Activated CD8-positive, alpha-beta T cell treated with anti-CD3 and anti-CD28 coated beads for 36 hours (primary cell): ENCODE data around the gene STAG1. TPM values are rescaled to one million over a fixed set of nuclear protein-coding genes. Genes with fewer than 3 reads are reported as not detected.
"Not testable (repeated sequence)": the region's sequence is repeated elsewhere in the genome, so short reads cannot be mapped to it uniquely, and the experiment has no call there.

ENCODE experiments used
- ATAC-seq: fragments of 200-7000 bp; cut with Tn5 transposase; one replicate; pipeline ENCODE4 v1.10.0; 2021; ENCODE audit warnings: mild to moderate bottlenecking, moderate library complexity
- CTCF ChIA-PET: fragments of 350-600 bp; sonication (Branson Sonifier 250); formaldehyde crosslinking; loops from one replicate; lab custom pipeline; 2021; ENCODE audit warnings: antibody characterized with exemption; lab: Charles Lee
- POLR2A ChIA-PET: fragments of 350-600 bp; sonication (Branson Sonifier 250); formaldehyde crosslinking; loops from one replicate; lab custom pipeline; 2021; ENCODE audit warnings: antibody characterized with exemption; lab: Charles Lee
- DNase-seq: peaks from one replicate; pipeline ENCODE4 v3.0.0-alpha.2; 2020
- H3K27ac Mint-ChIP-seq: one replicate; pipeline ENCODE4 v1.8.0; 2021; ENCODE audit warnings: mild to moderate bottlenecking, mixed read lengths
- H3K27me3 Mint-ChIP-seq: one replicate; pipeline ENCODE4 v1.8.0; 2021; ENCODE audit warnings: mixed read lengths
- H3K36me3 Mint-ChIP-seq: one replicate; pipeline ENCODE4 v1.8.0; 2021; ENCODE audit warnings: low read depth, mixed read lengths
- H3K4me1 Mint-ChIP-seq: one replicate; pipeline ENCODE4 v1.8.0; 2021; ENCODE audit warnings: low read depth, mixed read lengths
- H3K4me3 Mint-ChIP-seq: one replicate; pipeline ENCODE4 v1.8.0; 2021; ENCODE audit warnings: mild to moderate bottlenecking, moderate library complexity, mixed read lengths
- H3K9me3 Mint-ChIP-seq: one replicate; pipeline ENCODE4 v1.8.0; 2021; ENCODE audit warnings: mixed read lengths
- intact Hi-C: fragments of 100-400 bp; cut with micrococcal nuclease; formaldehyde crosslinking; loops from one replicate; pipeline ENCODE4 v1.10.0; 2022
- total RNA-seq, 2 experiments: library from RNA; stranded (reverse); gene quantifications; one replicate each; pipeline ENCODE4 v1.2.3, GENCODE V29; 2021
- TF ChIP-seq, protein P1 (sequence below): fragments of 200-600 bp; IDR thresholded peaks from one replicate; pipeline ENCODE4 v1.8.0; 2022; ENCODE audit warnings: antibody characterized with exemption, mild to moderate bottlenecking

The STAG1 gene
- total RNA-seq, 2 experiments from 2014 or later, result 32.5 to 32.8 TPM

DNA sequence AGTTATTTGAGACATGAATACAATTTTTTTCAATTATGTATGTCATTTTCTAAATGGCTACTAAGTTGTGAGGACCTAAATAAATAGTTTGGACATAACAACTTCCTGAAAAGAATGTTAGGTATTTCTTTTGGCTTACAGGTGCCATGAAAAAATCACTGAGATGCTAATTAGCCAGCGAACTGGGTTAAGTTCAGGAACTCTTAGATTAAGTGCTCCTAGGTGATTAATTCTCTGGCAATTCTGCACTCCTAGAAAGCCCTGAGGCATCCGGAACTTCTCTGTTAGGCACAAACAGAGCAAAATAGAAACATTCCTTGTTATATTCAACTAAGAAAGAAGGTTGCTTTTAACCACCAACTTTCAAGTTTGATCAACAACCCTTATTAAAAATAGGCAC is 192.3 kb downstream of the STAG1 start:
- intact Hi-C loops, result no loop called here
- no peak overlapping the region for H3K4me3 Mint-ChIP-seq
- H3K27me3 Mint-ChIP-seq, result no peaks in the 10 kb centered on the region
- ChIA-PET POLR2A (no interaction called here), CTCF (interaction anchor here (1.1 kb wide), 1 partner anchor 12 kb away, joined by 3 read pairs; no protein-coding TSS in a partner anchor)
- H3K27ac Mint-ChIP-seq, result no peak overlapping the region
- peaks cover 8% of the 10 kb centered on the region for H3K36me3 Mint-ChIP-seq
- no peak for DNase-seq
- TF ChIP-seq, protein P1, sequence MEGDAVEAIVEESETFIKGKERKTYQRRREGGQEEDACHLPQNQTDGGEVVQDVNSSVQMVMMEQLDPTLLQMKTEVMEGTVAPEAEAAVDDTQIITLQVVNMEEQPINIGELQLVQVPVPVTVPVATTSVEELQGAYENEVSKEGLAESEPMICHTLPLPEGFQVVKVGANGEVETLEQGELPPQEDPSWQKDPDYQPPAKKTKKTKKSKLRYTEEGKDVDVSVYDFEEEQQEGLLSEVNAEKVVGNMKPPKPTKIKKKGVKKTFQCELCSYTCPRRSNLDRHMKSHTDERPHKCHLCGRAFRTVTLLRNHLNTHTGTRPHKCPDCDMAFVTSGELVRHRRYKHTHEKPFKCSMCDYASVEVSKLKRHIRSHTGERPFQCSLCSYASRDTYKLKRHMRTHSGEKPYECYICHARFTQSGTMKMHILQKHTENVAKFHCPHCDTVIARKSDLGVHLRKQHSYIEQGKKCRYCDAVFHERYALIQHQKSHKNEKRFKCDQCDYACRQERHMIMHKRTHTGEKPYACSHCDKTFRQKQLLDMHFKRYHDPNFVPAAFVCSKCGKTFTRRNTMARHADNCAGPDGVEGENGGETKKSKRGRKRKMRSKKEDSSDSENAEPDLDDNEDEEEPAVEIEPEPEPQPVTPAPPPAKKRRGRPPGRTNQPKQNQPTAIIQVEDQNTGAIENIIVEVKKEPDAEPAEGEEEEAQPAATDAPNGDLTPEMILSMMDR, result no peak
- no peaks in the 10 kb centered on the region for H3K9me3 Mint-ChIP-seq
- ATAC-seq, result no peak
- peaks cover 2% of the 10 kb centered on the region for H3K4me1 Mint-ChIP-seq

DNA sequence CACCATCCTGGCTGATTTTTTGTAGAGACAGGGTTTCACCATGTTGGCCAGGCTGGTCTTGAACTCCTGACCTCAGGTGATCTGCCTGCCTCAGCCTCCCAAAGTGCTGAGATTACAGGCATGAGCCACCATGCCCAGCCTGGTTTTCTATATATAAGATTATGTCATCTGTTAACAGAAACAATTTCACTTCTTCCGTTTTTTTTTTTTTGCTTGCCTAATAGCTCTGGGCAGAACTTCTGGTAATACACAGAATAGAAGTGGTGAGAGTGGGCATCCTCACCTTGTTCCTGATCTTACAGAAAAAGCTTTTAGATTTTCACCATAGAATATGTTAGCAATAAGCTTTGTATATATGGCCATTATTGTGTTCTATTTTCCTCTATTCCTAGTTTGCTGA is 202.7 kb downstream of the STAG1 start:
- H3K9me3 Mint-ChIP-seq, H3K4me3 Mint-ChIP-seq, DNase-seq, POLR2A ChIA-PET, intact Hi-C loops, CTCF ChIA-PET, ATAC-seq, H3K27me3 Mint-ChIP-seq, H3K27ac Mint-ChIP-seq: not testable (repeated sequence)
- Mint-ChIP-seq H3K4me1 (peaks cover 12% of the 10 kb centered on the region), H3K36me3 (peaks cover 17% of the 10 kb centered on the region)

DNA sequence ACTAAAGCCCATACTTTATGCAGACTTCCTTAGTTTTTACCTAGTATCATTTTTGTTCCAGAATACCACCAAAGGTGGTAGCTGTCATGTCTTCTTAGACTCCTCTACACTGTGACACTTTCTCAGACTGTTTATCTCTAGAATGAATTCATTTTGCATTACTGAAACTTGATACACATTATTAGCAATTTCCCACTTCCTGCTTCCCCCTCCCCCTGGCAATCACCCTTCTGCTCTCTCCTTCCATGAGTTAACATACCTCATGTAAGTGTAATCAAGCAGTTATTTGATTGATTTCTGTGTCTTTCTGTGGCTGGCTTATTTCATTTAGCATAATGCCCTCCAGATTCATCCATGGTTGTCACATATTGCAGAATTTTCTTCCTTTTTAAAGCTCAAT is 204.9 kb downstream of the STAG1 start:
- H3K4me1 Mint-ChIP-seq, result peaks cover 17% of the 10 kb centered on the region
- TF ChIP-seq, protein P1, result no peak
- peaks cover 14% of the 10 kb centered on the region for H3K36me3 Mint-ChIP-seq
- DNase-seq (no peak), ATAC-seq (no peak)
- ChIA-PET CTCF (interaction anchor here (0.9 to 1.7 kb wide), 2 partner anchors 13 to 205 kb away, joined by 3 to 9 read pairs; partner anchors contain the start of gene STAG1), POLR2A (no interaction called here)
- no peak overlapping the region for H3K4me3 Mint-ChIP-seq
- H3K27me3 Mint-ChIP-seq, result no peaks in the 10 kb centered on the region
- intact Hi-C loops, result no loop called here
- peak overlapping the region; percentile 12 for H3K27ac Mint-ChIP-seq
- no peaks in the 10 kb centered on the region for H3K9me3 Mint-ChIP-seq

DNA sequence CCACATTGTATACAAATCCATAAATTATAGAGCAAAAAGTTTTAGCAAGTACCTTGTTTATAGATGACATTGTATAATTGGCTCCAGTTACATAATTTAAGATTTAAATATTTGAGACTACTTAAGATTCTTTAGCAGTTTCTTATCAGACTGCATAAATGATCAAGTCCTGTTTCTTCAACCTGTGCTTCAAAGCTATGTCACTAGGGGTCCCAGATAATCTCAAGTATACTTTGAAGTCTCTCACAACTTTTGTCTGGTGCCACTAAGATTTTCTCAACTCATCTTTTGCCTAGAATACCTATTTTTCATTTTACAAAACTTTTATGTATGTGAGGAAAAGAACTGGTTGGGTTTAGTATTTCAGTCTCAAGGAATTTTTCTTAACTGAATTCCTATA is 205.5 kb downstream of the STAG1 start:
- intact Hi-C loops, result no loop called here
- Mint-ChIP-seq H3K9me3 (no peaks in the 10 kb centered on the region), H3K36me3 (peaks cover 14% of the 10 kb centered on the region), H3K27ac (no peak overlapping the region), H3K4me3 (no peak overlapping the region), H3K27me3 (no peaks in the 10 kb centered on the region), H3K4me1 (peaks cover 17% of the 10 kb centered on the region)
- CTCF ChIA-PET, result interaction anchor here (1.0 to 1.6 kb wide), 2 partner anchors 54 to 206 kb away, joined by 3 to 4 read pairs; no protein-coding TSS in a partner anchor
- ATAC-seq (no peak), DNase-seq (no peak)
- TF ChIP-seq, protein P1, result peak; percentile 15
- POLR2A ChIA-PET, result no interaction called here

DNA sequence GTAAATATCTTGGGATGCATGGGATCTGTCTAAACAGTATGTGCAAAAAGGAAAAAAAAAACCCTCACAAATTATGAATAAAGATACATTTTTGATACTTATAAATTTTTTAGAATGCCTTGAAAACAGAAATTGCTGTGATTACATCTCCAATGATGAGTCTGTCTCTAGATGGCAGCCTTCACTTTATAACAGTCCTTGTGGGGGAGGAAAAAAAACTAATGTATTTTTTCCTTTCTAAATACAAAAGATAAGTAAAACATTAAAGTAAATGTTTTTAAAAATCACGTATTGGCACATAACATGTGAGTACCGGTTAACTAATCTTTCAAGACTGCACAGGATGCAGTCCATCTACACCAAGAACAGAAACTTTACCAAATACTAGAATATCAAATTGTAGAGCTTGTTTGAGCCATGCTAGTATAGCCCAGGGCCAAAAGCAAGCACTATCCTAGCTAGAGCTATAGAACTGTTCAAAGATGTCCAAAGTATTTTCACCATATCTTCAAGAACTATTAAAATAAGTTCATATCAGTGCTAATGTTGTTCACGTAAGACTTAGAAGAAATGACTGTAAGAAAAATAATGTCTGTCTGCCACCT is 206.4 kb downstream of the STAG1 start:
- ChIA-PET CTCF (interaction anchor here (1.0 to 1.6 kb wide), 2 partner anchors 53 to 207 kb away, joined by 3 to 4 read pairs; no protein-coding TSS in a partner anchor), POLR2A (no interaction called here)
- TF ChIP-seq, protein P1, result no peak
- no peak overlapping the region for H3K4me3 Mint-ChIP-seq
- H3K9me3 Mint-ChIP-seq, result no peaks in the 10 kb centered on the region
- H3K36me3 Mint-ChIP-seq, result peaks cover 13% of the 10 kb centered on the region
- intact Hi-C loops, result no loop called here
- DNase-seq (no peak), ATAC-seq (no peak)
- no peaks in the 10 kb centered on the region for H3K27me3 Mint-ChIP-seq
- H3K4me1 Mint-ChIP-seq, result peaks cover 17% of the 10 kb centered on the region
- no peak overlapping the region for H3K27ac Mint-ChIP-seq
